Measurements from ENCODE around the gene SEMA5A.

DNA sequence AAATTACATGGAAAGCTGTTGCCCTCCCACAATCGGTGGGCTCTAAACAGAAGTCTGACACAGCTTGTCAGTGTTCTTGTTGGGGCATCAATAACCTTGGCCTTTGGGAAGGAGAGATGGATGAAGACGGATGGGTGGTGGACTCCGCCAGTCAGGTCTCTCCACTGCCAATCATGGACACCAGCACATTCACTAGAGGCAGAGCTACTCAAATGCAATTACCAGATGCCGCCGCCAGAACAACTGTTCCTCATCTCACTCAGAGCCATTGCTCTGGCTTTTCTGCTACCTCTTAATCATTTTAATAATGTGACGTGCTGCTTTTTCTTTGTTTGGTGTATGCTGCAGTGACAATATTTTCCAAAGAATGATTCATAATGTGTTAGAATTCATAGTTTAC, 27.9 kb upstream of the SEMA5A start:
- no peak for TF ChIP-seq RBBP5 (IDR thresholded peaks at IDR 0.05; ENCODE audit: borderline replicate concordance, low read depth, low read length)
- no peak for TF ChIP-seq SIN3A (conservative IDR thresholded peaks at IDR 0.05 in 1 of 2, IDR thresholded peaks at IDR 0.05 in 1 of 2; ENCODE audit: low read depth in 1 of 2, low read length in 2 of 2)
- no peak for TF ChIP-seq SP2 (IDR thresholded peaks at IDR 0.05; ENCODE audit: low read length)
- TF ChIP-seq CHD1 (IDR thresholded peaks at IDR 0.05; ENCODE audit: low read depth, low read length) = no peak
- TF ChIP-seq CBX5 (IDR thresholded peaks at IDR 0.05; ENCODE audit: low read depth, low read length) = no peak
- no peak for TF ChIP-seq CTCF (IDR thresholded peaks at IDR 0.05; ENCODE audit: control extremely low read depth in 1 of 3, insufficient read depth in 1 of 3, low read depth in 1 of 3, low read length in 3 of 3)
- TF ChIP-seq E2F6 (IDR thresholded peaks at IDR 0.05) = no peak

All from H1 (cell line).